IMR-90 (cell line): ENCODE data around the gene MAPKAP1. TPM values are rescaled to one million over a fixed set of nuclear protein-coding genes. Genes with fewer than 3 reads are reported as not detected.
A peak's percentile ranks its signal among the peaks of the same experiment; 100 is the strongest.

ENCODE experiments used
- ATAC-seq: fragments of 200-7000 bp; cut with Tn5 transposase; 2 replicates; pipeline ENCODE4 v1.9.1; 2020; ENCODE audit warnings: low read depth, mild to moderate bottlenecking, moderate library complexity
- BruUV-seq: library from RNA; stranded (reverse); fragments of 400-500 nt; replicated peaks from 2 replicates; lab custom pipeline; 2021; lab: Mats Ljungman, UMichigan
- CTCF ChIA-PET: fragments of 300-600 bp; formaldehyde crosslinking; extraction: SDS; loops from one replicate; lab custom pipeline; 2021; ENCODE audit warnings: antibody characterized with exemption; lab: Yijun Ruan, JAX
- POLR2A ChIA-PET: fragments of 300-600 bp; sonication (Branson Sonifier 250); formaldehyde crosslinking; loops from one replicate; lab custom pipeline; 2022; ENCODE audit warnings: antibody characterized with exemption; ENCODE audit not compliant: unreplicated experiment; lab: Charles Lee
- DNase-seq: peaks from one replicate; pipeline ENCODE4 v3.0.0; 2013
- H2AFZ ChIP-seq: replicated peaks from 2 replicates; pipeline ENCODE3; 2013; ENCODE audit warnings: low read length, mild to moderate bottlenecking; ENCODE audit not compliant: poor library complexity
- H2AK5ac ChIP-seq: 2 replicates; pipeline ENCODE4 v1.6.1; 2013; ENCODE audit warnings: low read depth, low read length, inconsistent platforms
- H2AK9ac ChIP-seq: replicated peaks from 2 replicates; pipeline ENCODE3; 2013; ENCODE audit warnings: mild to moderate bottlenecking, low read depth, low read length, moderate library complexity; ENCODE audit not compliant: poor library complexity
- H2BK120ac ChIP-seq: 2 replicates; pipeline ENCODE4 v1.6.1; 2013; ENCODE audit warnings: low read depth, low read length, inconsistent platforms
- H2BK15ac ChIP-seq: 3 replicates; pipeline ENCODE4 v1.6.1; 2013; ENCODE audit warnings: low read depth, low read length, inconsistent platforms
- H2BK20ac ChIP-seq: 2 replicates; pipeline ENCODE4 v1.6.1; 2013; ENCODE audit warnings: low read depth, mild to moderate bottlenecking, inconsistent platforms, low read length, moderate library complexity
- H2BK5ac ChIP-seq: 2 replicates; pipeline ENCODE4 v1.6.1; 2013; ENCODE audit warnings: mild to moderate bottlenecking, low read depth, low read length, inconsistent platforms; ENCODE audit not compliant: poor library complexity, severe bottlenecking
- H3K14ac ChIP-seq: replicated peaks from 2 replicates; pipeline ENCODE4 v1.6.1; 2013; ENCODE audit warnings: low read depth, low read length, inconsistent platforms
- H3K18ac ChIP-seq: 2 replicates; pipeline ENCODE4 v1.6.1; 2013; ENCODE audit warnings: low read depth, low read length, control low read depth
- H3K23ac ChIP-seq: 2 replicates; pipeline ENCODE4 v1.6.1; 2013; ENCODE audit warnings: low read depth, low read length, inconsistent platforms
- H3K27ac ChIP-seq: 2 replicates; pipeline ENCODE4 v1.5.1; 2013; ENCODE audit warnings: mild to moderate bottlenecking, control low read depth, low read length; ENCODE audit not compliant: insufficient read depth
- H3K27me3 ChIP-seq: 2 replicates; pipeline ENCODE4 v1.6.1; 2013; ENCODE audit warnings: low read length; ENCODE audit not compliant: control insufficient read depth, insufficient read depth
- H3K36me3 ChIP-seq: 2 replicates; pipeline ENCODE4 v1.6.1; 2013; ENCODE audit warnings: low read length, mixed read lengths; ENCODE audit not compliant: control insufficient read depth, insufficient read depth
- H3K4ac ChIP-seq: 2 replicates; pipeline ENCODE4 v1.6.1; 2013; ENCODE audit warnings: low read depth, low read length, inconsistent platforms
- H3K4me1 ChIP-seq: 2 replicates; pipeline ENCODE4 v1.6.1; 2013; ENCODE audit warnings: low read length, mixed read lengths; ENCODE audit not compliant: control insufficient read depth, insufficient read depth
- H3K4me2 ChIP-seq: 2 replicates; pipeline ENCODE4 v1.6.1; 2013; ENCODE audit warnings: low read depth, mild to moderate bottlenecking, control low read depth, low read length, moderate library complexity
- H3K4me3 ChIP-seq: 2 replicates; pipeline ENCODE4 v1.5.1; 2013; ENCODE audit warnings: low read depth, mild to moderate bottlenecking, control low read depth, low read length, moderate library complexity; ENCODE audit not compliant: insufficient read depth
- H3K56ac ChIP-seq: 2 replicates; pipeline ENCODE4 v1.6.1; 2013; ENCODE audit warnings: low read length, inconsistent platforms; ENCODE audit not compliant: insufficient read depth; ENCODE audit errors: extremely low read depth
- H3K79me1 ChIP-seq, 2 experiments: 2 replicates each; pipeline ENCODE4 v1.6.1; 2013; ENCODE audit warnings: low read length in 2 of 2, inconsistent platforms in 1 of 2, low read depth in 1 of 2
- H3K9ac ChIP-seq: 2 replicates; pipeline ENCODE4 v1.6.1; 2013; ENCODE audit warnings: low read depth, low read length, control low read depth
- H3K9me1 ChIP-seq: 2 replicates; pipeline ENCODE4 v1.6.1; 2013; ENCODE audit warnings: low read length, inconsistent platforms; ENCODE audit not compliant: insufficient read depth
- H3K9me3 ChIP-seq: 2 replicates; pipeline ENCODE4 v1.6.1; 2013; ENCODE audit warnings: low read length; ENCODE audit not compliant: control insufficient read depth, insufficient read depth
- H4K20me1 ChIP-seq: 2 replicates; pipeline ENCODE4 v1.6.1; 2013; ENCODE audit warnings: low read length, inconsistent platforms; ENCODE audit not compliant: insufficient read depth
- H4K5ac ChIP-seq: 2 replicates; pipeline ENCODE4 v1.6.1; 2013; ENCODE audit warnings: mild to moderate bottlenecking, low read depth, low read length, control low read depth
- H4K8ac ChIP-seq, 2 experiments: 2 replicates each; pipeline ENCODE4 v1.6.1; 2013; ENCODE audit warnings: low read depth in 2 of 2, low read length in 2 of 2, control low read depth in 1 of 2, inconsistent platforms in 1 of 2
- H4K91ac ChIP-seq: 2 replicates; pipeline ENCODE4 v1.6.1; 2013; ENCODE audit warnings: low read depth, low read length, inconsistent platforms; ENCODE audit not compliant: insufficient read depth
- BHLHE40 ChIP-seq: fragments of 150-350 bp; IDR thresholded peaks from 2 replicates; pipeline ENCODE4 v1.6.1; 2016; ENCODE audit warnings: mild to moderate bottlenecking, low read depth, low read length
- CEBPB ChIP-seq: IDR thresholded peaks from 2 replicates; pipeline ENCODE4 v1.6.1; 2012; ENCODE audit warnings: low read depth, low read length, improper control_type of control experiment
- CHD1 ChIP-seq: IDR thresholded peaks from 2 replicates; pipeline ENCODE4 v1.6.1; 2012; ENCODE audit warnings: low read depth, low read length, improper control_type of control experiment
- CTCF ChIP-seq: conservative IDR thresholded peaks from 2 replicates; pipeline ENCODE4 v1.5.1; 2012; ENCODE audit warnings: mild to moderate bottlenecking, low read depth, low read length, improper control_type of control experiment
- ELK1 ChIP-seq: fragments of 150-350 bp; IDR thresholded peaks from 2 replicates; pipeline ENCODE4 v1.6.1; 2016; ENCODE audit warnings: low read depth, mild to moderate bottlenecking, low read length, moderate library complexity, borderline replicate concordance
- FOS ChIP-seq: fragments of 150-350 bp; IDR thresholded peaks from 2 replicates; pipeline ENCODE4 v1.6.1; 2016; ENCODE audit warnings: low read depth, low read length
- MAFK ChIP-seq: IDR thresholded peaks from 2 replicates; pipeline ENCODE4 v1.6.1; 2012; ENCODE audit warnings: low read depth, low read length, improper control_type of control experiment
- MAZ ChIP-seq: IDR thresholded peaks from 2 replicates; pipeline ENCODE4 v1.6.1; 2012; ENCODE audit warnings: low read depth, mild to moderate bottlenecking, low read length, improper control_type of control experiment, moderate library complexity, borderline replicate concordance
- MXI1 ChIP-seq: IDR thresholded peaks from 2 replicates; pipeline ENCODE4 v1.6.1; 2012; ENCODE audit warnings: low read depth, mild to moderate bottlenecking, low read length, moderate library complexity, borderline replicate concordance
- NFE2L2 ChIP-seq: fragments of 150-350 bp; IDR thresholded peaks from 2 replicates; pipeline ENCODE4 v1.6.1; 2016; ENCODE audit warnings: low read depth, mild to moderate bottlenecking, low read length
- POLR2A ChIP-seq: IDR thresholded peaks from 2 replicates; pipeline ENCODE4 v1.6.1; 2012; ENCODE audit warnings: mild to moderate bottlenecking, low read depth, low read length
- RAD21 ChIP-seq: IDR thresholded peaks from 2 replicates; pipeline ENCODE4 v1.6.1; 2012; ENCODE audit warnings: low read length, improper control_type of control experiment
- RCOR1 ChIP-seq: IDR thresholded peaks from 2 replicates; pipeline ENCODE4 v1.6.1; 2012; ENCODE audit warnings: mild to moderate bottlenecking, low read length, improper control_type of control experiment; ENCODE audit not compliant: insufficient replicate concordance
- RFX5 ChIP-seq: IDR thresholded peaks from 2 replicates; pipeline ENCODE4 v1.8.0; 2012; ENCODE audit warnings: low read depth, mild to moderate bottlenecking, low read length, moderate library complexity
- SMC3 ChIP-seq: fragments of 150-350 bp; IDR thresholded peaks from 2 replicates; pipeline ENCODE4 v1.6.1; 2016; ENCODE audit warnings: low read depth, mild to moderate bottlenecking, antibody characterized with exemption, low read length, moderate library complexity
- USF2 ChIP-seq: fragments of 150-350 bp; IDR thresholded peaks from 2 replicates; pipeline ENCODE4 v1.6.1; 2017; ENCODE audit warnings: mild to moderate bottlenecking, antibody characterized with exemption, low read length, low read depth
- WGBS, 2 experiments: methylation state at CpG; one replicate each; pipeline versions ENCODE4 v1.1.5 to v1.1.7; 2013; ENCODE audit warnings: missing lambda C conversion rate in 2 of 2; ENCODE audit not compliant: insufficient read length in 1 of 2; ENCODE audit errors: extremely low coverage in 2 of 2; 5-methylcytosine and 5-hydroxymethylcytosine counted together
- dilution Hi-C: fragments of 300-500 bp; cut with HindIII; formaldehyde crosslinking; loops from one replicate; pipeline ENCODE4 v1.14.3; 2018; ENCODE audit warnings: low sequenced_read_pairs; ENCODE audit not compliant: unreplicated experiment
- in situ Hi-C: fragments of 300-500 bp; cut with MboI; formaldehyde crosslinking; loops from 3 replicates; pipeline ENCODE4 v1.14.3; 2019; ENCODE audit warnings: low sequenced_read_pairs, inconsistent platforms, mixed read lengths
- intact Hi-C: fragments of 100-400 bp; cut with micrococcal nuclease; formaldehyde crosslinking; loops from 2 replicates; pipeline ENCODE4 v1.10.0; 2022
- polyA plus RNA-seq, 3 experiments: library from polyadenylated mRNA; depleted of rRNA; stranded (reverse); fragments of >200 nt; gene quantifications; 2 replicates each; pipeline ENCODE4 v1.2.3, GENCODE V29; 2012; ENCODE audit warnings: low replicate concordance in 1 of 3
- total RNA-seq: library from RNA; depleted of rRNA; stranded (reverse); fragments of >200 nt; gene quantifications from 2 replicates; pipeline ENCODE4 v1.2.3, GENCODE V29; 2012

MAPKAP1 gene
- total and polyA plus RNA-seq, 2 of the 4 experiments (the other 2 are of a cell fraction) = 87.2 to 158 TPM

GRCh38 chr9:125462861-125463291 lies 244.1 kb downstream of the MAPKAP1 start:
- Histone ChIP-seq H3K4me1 (peaks cover 17% of the 10 kb centered on the region), H3K4me3 (no peak overlapping the region), H3K56ac (no peak overlapping the region), H2BK20ac (no peak overlapping the region), H3K4me2 (no peak overlapping the region), H2BK15ac (no peak overlapping the region), H2AFZ (no peak overlapping the region), H3K9me1 (peaks cover 26% of the 10 kb centered on the region), H2AK9ac (no peak overlapping the region), H3K9me3 (no peaks in the 10 kb centered on the region), H3K79me1 (peaks cover 3 to 27% of the 10 kb centered on the region in 2 experiments; a peak in 2 of 4 replicates), H3K27me3 (no peaks in the 10 kb centered on the region), H3K36me3 (peaks cover 5% of the 10 kb centered on the region; the same call in 1 of the 2 replicates), H4K91ac (no peak overlapping the region; the same call in 1 of the 2 replicates), H3K23ac (no peak overlapping the region), H4K20me1 (peaks cover 19% of the 10 kb centered on the region), H2AK5ac (peak overlapping the region; percentile 11; the same call in 1 of the 2 replicates), H2BK120ac (no peak overlapping the region), H3K18ac (no peak overlapping the region), H3K27ac (no peak overlapping the region), H2BK5ac (no peak overlapping the region), H3K14ac (no peak overlapping the region), H4K5ac (no peak overlapping the region), H4K8ac (no peak overlapping the region), H3K9ac (no peak overlapping the region), H3K4ac (no peak overlapping the region)
- BruUV-seq = no TSS peak
- CTCF ChIA-PET = interaction anchor here (0.5 to 1.4 kb wide), 2 partner anchors 10 to 270 kb away, joined by 3 read pairs; no protein-coding TSS in a partner anchor
- POLR2A ChIA-PET = no interaction called here
- DNase-seq = peak; percentile 51
- in situ Hi-C loops (no loop called here), intact Hi-C loops (loop anchor here (5.0 kb wide), 1 partner anchor 84 kb away; no protein-coding TSS in a partner anchor), dilution Hi-C loops (no loop called here)
- ATAC-seq = no peak
- 40% methylated on average over 1 of the region's 10 CpGs; no CpG with 5 or more reads in 1 of the 2 experiments for WGBS, 2 experiments
- TF ChIP-seq MXI1 = no peak
- TF ChIP-seq ELK1 = no peak
- TF ChIP-seq NFE2L2 = no peak
- no peak for TF ChIP-seq POLR2A
- TF ChIP-seq CEBPB = no peak
- no peak for TF ChIP-seq CHD1
- no peak for TF ChIP-seq BHLHE40
- TF ChIP-seq USF2 = no peak
- TF ChIP-seq MAZ = no peak
- no peak for TF ChIP-seq MAFK
- no peak for TF ChIP-seq RAD21
- no peak for TF ChIP-seq FOS
- no peak for TF ChIP-seq RFX5
- TF ChIP-seq RCOR1 = no peak
- TF ChIP-seq SMC3 = no peak
- TF ChIP-seq CTCF = no peak
